Muscle of back (tissue), 11 donors: ENCODE measurements around the gene EHBP1. TPM values are rescaled to one million over a fixed set of nuclear protein-coding genes. Genes with fewer than 3 reads are reported as not detected.
A peak's percentile ranks its signal among the peaks of the same experiment; 100 is the strongest.
"Not testable (repeated sequence)": the region's sequence is repeated elsewhere in the genome, so short reads cannot be mapped to it uniquely, and the experiment has no call there.

Experiments used
- DNase-seq, 3 donors: peaks; one replicate each; pipeline versions ENCODE4 v3.0.0 to v3.0.0-alpha.2; 2013
- polyA plus RNA-seq, 10 donors: library from polyadenylated mRNA; unstranded; fragments of 120-200 nt; gene quantifications; one replicate each; pipeline ENCODE4 v1.2.1, GENCODE V29; 2013; ENCODE audit not compliant: insufficient read length in 10 of 10

Gene EHBP1
- polyA plus RNA-seq, 10 donors = 24.7 to 41.5 (median 29.7) TPM

GRCh38 chr2:62731275-62731674 is 25.8 kb downstream of the EHBP1 start:
- no peak for DNase-seq

- DNase-seq = no peak
Measured at GRCh38 chr2:62732262-62732777, 26.8 kb downstream of the EHBP1 start.

GRCh38 chr2:62733546-62733945 is 28.0 kb downstream of the EHBP1 start:
- no peak for DNase-seq

- no peak for DNase-seq
Measured at GRCh38 chr2:62736899-62737559, 31.5 kb downstream of the EHBP1 start.

- no peak for DNase-seq
Measured at GRCh38 chr2:62738981-62739936, 33.7 kb downstream of the EHBP1 start.

- no peak for DNase-seq
Measured at GRCh38 chr2:62740221-62740620, 34.7 kb downstream of the EHBP1 start.

GRCh38 chr2:62741127-62741526 is 35.6 kb downstream of the EHBP1 start:
- no peak for DNase-seq

GRCh38 chr2:62741954-62742722 is 36.6 kb downstream of the EHBP1 start:
- peak in 1 of 3 donors; percentile 49 for DNase-seq

GRCh38 chr2:62743506-62743905 is 38.0 kb downstream of the EHBP1 start:
- DNase-seq = no peak

GRCh38 chr2:62744603-62745002 is 39.1 kb downstream of the EHBP1 start:
- DNase-seq = no peak

GRCh38 chr2:62745891-62746481 is 40.5 kb downstream of the EHBP1 start:
- no peak for DNase-seq

- no peak for DNase-seq
Measured at GRCh38 chr2:62747169-62747568, 41.7 kb downstream of the EHBP1 start.

GRCh38 chr2:62747876-62748275 is 42.4 kb downstream of the EHBP1 start:
- no peak for DNase-seq

- not testable (repeated sequence) for DNase-seq
Measured at GRCh38 chr2:62749111-62749510, 43.6 kb downstream of the EHBP1 start.

GRCh38 chr2:62757029-62757428 is 51.5 kb downstream of the EHBP1 start:
- no peak for DNase-seq

- no peak for DNase-seq
Measured at GRCh38 chr2:62760026-62760425, 54.5 kb downstream of the EHBP1 start.

- DNase-seq = no peak
Measured at GRCh38 chr2:62760555-62760954, 55.0 kb downstream of the EHBP1 start.

- DNase-seq = no peak
Measured at GRCh38 chr2:62765619-62766376, 60.3 kb downstream of the EHBP1 start.

- DNase-seq = peak in 1 of 3 donors; percentile 32
Measured at GRCh38 chr2:62768615-62769014, 63.1 kb downstream of the EHBP1 start.

- no peak for DNase-seq
Measured at GRCh38 chr2:62770629-62771028, 65.1 kb downstream of the EHBP1 start.
